HG03460 (cell line): Measurements from ENCODE around the gene TTLL5.
"Not testable (repeated sequence)": the region's sequence is repeated elsewhere in the genome, so short reads cannot be mapped to it uniquely, and the experiment has no call there.

Experiments
- ATAC-seq: cut with Tn5 transposase; IDR thresholded peaks from one replicate; pipeline ENCODE4 v1.9.1; 2021; ENCODE audit not compliant: unreplicated experiment

TTLL5 gene

GRCh38 chr14:75904311-75904710 lies 243.3 kb downstream of the TTLL5 start:
- ATAC-seq = no peak

- ATAC-seq = no peak
Measured at GRCh38 chr14:75905147-75905904, 244.3 kb downstream of the TTLL5 start.

- no peak for ATAC-seq
Measured at GRCh38 chr14:75906228-75906627, 245.2 kb downstream of the TTLL5 start.

GRCh38 chr14:75906680-75907280 lies 245.7 kb downstream of the TTLL5 start:
- no peak for ATAC-seq

- no peak for ATAC-seq
Measured at GRCh38 chr14:75907756-75908359, 246.8 kb downstream of the TTLL5 start.

GRCh38 chr14:75909630-75910029 lies 248.6 kb downstream of the TTLL5 start:
- ATAC-seq = no peak

- no peak for ATAC-seq
Measured at GRCh38 chr14:75910048-75910447, 249.0 kb downstream of the TTLL5 start.

GRCh38 chr14:75911883-75912282 lies 250.8 kb downstream of the TTLL5 start:
- ATAC-seq = no peak

GRCh38 chr14:75913183-75913582 lies 252.1 kb downstream of the TTLL5 start:
- ATAC-seq = no peak

- no peak for ATAC-seq
Measured at GRCh38 chr14:75915045-75915444, 254.0 kb downstream of the TTLL5 start.

GRCh38 chr14:75917322-75917945 lies 256.4 kb downstream of the TTLL5 start:
- no peak for ATAC-seq

- ATAC-seq = no peak
Measured at GRCh38 chr14:75917946-75918335, 256.9 kb downstream of the TTLL5 start.

GRCh38 chr14:75920421-75920820 lies 259.4 kb downstream of the TTLL5 start:
- ATAC-seq = not testable (repeated sequence)

- ATAC-seq = not testable (repeated sequence)
Measured at GRCh38 chr14:75925141-75925840, 264.2 kb downstream of the TTLL5 start.

GRCh38 chr14:75926431-75927115 lies 265.5 kb downstream of the TTLL5 start:
- ATAC-seq = no peak

- no peak for ATAC-seq
Measured at GRCh38 chr14:75927564-75928087, 266.6 kb downstream of the TTLL5 start.

GRCh38 chr14:75928690-75929181 lies 267.7 kb downstream of the TTLL5 start:
- no peak for ATAC-seq

GRCh38 chr14:75933712-75934296 lies 272.8 kb downstream of the TTLL5 start:
- no peak for ATAC-seq

GRCh38 chr14:75934998-75935628 lies 274.1 kb downstream of the TTLL5 start:
- ATAC-seq = no peak
